ENCODE data around the gene SMTNL1. TPM values are rescaled to one million over a fixed set of nuclear protein-coding genes. Genes with fewer than 3 reads are reported as not detected.

SMTNL1 gene
- polyA plus RNA-seq, 2 of the 4 experiments (the other 2 are of a cell fraction): not detected

GRCh38 chr11:57588046-57588710, 50.8 kb downstream of the SMTNL1 start (continued):
- TF ChIP-seq HOXB5 (CRISPR knock-in tag; IDR thresholded peaks at IDR 0.05) (no peak), SMC3 (IDR thresholded peaks at IDR 0.05) (no peak), GATA3 (IDR thresholded peaks at IDR 0.05; ENCODE audit: borderline replicate concordance) (no peak)

- no peak for ATAC-seq
- H3K4me3 ChIP-seq: no peak overlapping the region
- no peak for DNase-seq (ENCODE audit: low read depth in 1 of 2, low spot score in 1 of 2)
- H3K4me2 ChIP-seq: no peak overlapping the region
- ChIA-PET CTCF (interaction anchor here (0.6 to 1.2 kb wide), 6 partner anchors 18 to 705 kb away, joined by 3 to 4 read pairs (median 3); partner anchors contain the start of gene UBE2L6), POLR2A (interaction anchor here (0.6 to 0.7 kb wide), 2 partner anchors 52 to 334 kb away, joined by 3 read pairs; no protein-coding TSS in a partner anchor)
- no peak for TF ChIP-seq RARB (CRISPR knock-in tag; IDR thresholded peaks at IDR 0.05)
- peaks cover 7% of the 10 kb centered on the region; the same call in 1 of the 3 replicates for H3K4me1 ChIP-seq
- 54% methylated on average over 5 of the region's 5 CpGs for WGBS (ENCODE audit: missing lambda C conversion rate)
- H3K27ac ChIP-seq: no peak overlapping the region
- no peak for FAIRE-seq
- no peaks in the 10 kb centered on the region for H3K9me3 ChIP-seq
Observed at GRCh38 chr11:57596266-57596885, 59.0 kb downstream of the SMTNL1 start.

GRCh38 chr11:57597461-57597915, 60.1 kb downstream of the SMTNL1 start, which contains the start of gene SERPING1:
SERPING1 (plus strand) TSS chr11:57597685; CDS start chr11:57598271, 586 bp downstream.
- ChIA-PET CTCF (interaction anchor here (1.2 kb wide), 1 partner anchor 13 kb away, joined by 3 read pairs; no protein-coding TSS in a partner anchor), POLR2A (interaction anchor here (0.6 kb wide), 1 partner anchor 30 kb away, joined by 4 read pairs; the partner anchor contains the start of gene UBE2L6)
- Histone ChIP-seq H3K4me2 (peak within 1 kb of the TSS; percentile 79), H3K4me1 (peaks cover 7% of the 10 kb centered on the region; the same call in 1 of the 3 replicates), H3K9me3 (no peaks in the 10 kb centered on the region), H3K27ac (peak within 1 kb of the TSS; percentile 50 to 80), H3K4me3 (peak within 1 kb of the TSS; percentile 38)
- DNase-seq (ENCODE audit: low read depth in 1 of 2, low spot score in 1 of 2) (no peak), FAIRE-seq (no peak), ATAC-seq (peak in 1 of 2 experiments; percentile 13; a peak in 2 of 6 replicates)
- no peak for TF ChIP-seq ZFP36 (IDR thresholded peaks at IDR 0.05; ENCODE audit: borderline replicate concordance, partially characterized antibody)
- TF ChIP-seq ELK1 (IDR thresholded peaks at IDR 0.05; ENCODE audit: low read depth, low read length): no peak
- TF ChIP-seq FOSB (CRISPR knock-in tag; IDR thresholded peaks at IDR 0.05): no peak
- no peak for TF ChIP-seq RCOR1 (IDR thresholded peaks at IDR 0.05; ENCODE audit: low read depth, low read length)
- no peak for TF ChIP-seq ATOH8 (CRISPR knock-in tag; IDR thresholded peaks at IDR 0.05; ENCODE audit: low read depth)
- no peak for TF ChIP-seq HOXB13 (CRISPR knock-in tag; IDR thresholded peaks at IDR 0.05; ENCODE audit: low read depth)
- TF ChIP-seq PBX3 (IDR thresholded peaks at IDR 0.05): no peak
- no peak for TF ChIP-seq CHD2 (IDR thresholded peaks at IDR 0.05; ENCODE audit: low read length, partially characterized antibody)
- TF ChIP-seq POLR2AphosphoS2 (conservative IDR thresholded peaks at IDR 0.05; ENCODE audit: low read length): no peak
- no peak for TF ChIP-seq KDM5A (IDR thresholded peaks at IDR 0.05)
- no peak for TF ChIP-seq HOXB5 (CRISPR knock-in tag; IDR thresholded peaks at IDR 0.05)
- no peak for TF ChIP-seq TFCP2L1 (CRISPR knock-in tag; IDR thresholded peaks at IDR 0.05)
- no peak for TF ChIP-seq HES2 (IDR thresholded peaks at IDR 0.05)
- WGBS (ENCODE audit: missing lambda C conversion rate): 59% methylated on average over 9 of the region's 10 CpGs
